Nephron progenitor cell (in vitro differentiated cells): ENCODE measurements around the gene AARS2.

Experiments
- DNase-seq: peaks from one replicate; pipeline ENCODE4 v3.0.0; 2021
- H3K27ac Mint-ChIP-seq: 2 replicates; pipeline ENCODE4 v1.8.0; 2021; ENCODE audit warnings: mild to moderate bottlenecking, moderate library complexity, mixed read lengths
- H3K27me3 Mint-ChIP-seq: 2 replicates; pipeline ENCODE4 v1.8.0; 2021; ENCODE audit warnings: mild to moderate bottlenecking, low read depth, mixed read lengths; ENCODE audit not compliant: poor library complexity
- H3K36me3 Mint-ChIP-seq: 2 replicates; pipeline ENCODE4 v1.8.0; 2021; ENCODE audit warnings: low read depth, mixed read lengths
- H3K4me1 Mint-ChIP-seq: 2 replicates; pipeline ENCODE4 v1.8.0; 2021; ENCODE audit warnings: mixed read lengths
- H3K4me3 Mint-ChIP-seq: 2 replicates; pipeline ENCODE4 v1.8.0; 2021; ENCODE audit warnings: mild to moderate bottlenecking, moderate library complexity, mixed read lengths
- H3K9me3 Mint-ChIP-seq: 2 replicates; pipeline ENCODE4 v1.8.0; 2021; ENCODE audit warnings: mild to moderate bottlenecking, moderate library complexity, mixed read lengths
- TF ChIP-seq, protein P1 (sequence below): fragments of 200-600 bp; sonication (generic); IDR thresholded peaks from 2 replicates; pipeline ENCODE4 v1.5.0; 2021; ENCODE audit warnings: antibody characterized with exemption

Gene AARS2

DNA sequence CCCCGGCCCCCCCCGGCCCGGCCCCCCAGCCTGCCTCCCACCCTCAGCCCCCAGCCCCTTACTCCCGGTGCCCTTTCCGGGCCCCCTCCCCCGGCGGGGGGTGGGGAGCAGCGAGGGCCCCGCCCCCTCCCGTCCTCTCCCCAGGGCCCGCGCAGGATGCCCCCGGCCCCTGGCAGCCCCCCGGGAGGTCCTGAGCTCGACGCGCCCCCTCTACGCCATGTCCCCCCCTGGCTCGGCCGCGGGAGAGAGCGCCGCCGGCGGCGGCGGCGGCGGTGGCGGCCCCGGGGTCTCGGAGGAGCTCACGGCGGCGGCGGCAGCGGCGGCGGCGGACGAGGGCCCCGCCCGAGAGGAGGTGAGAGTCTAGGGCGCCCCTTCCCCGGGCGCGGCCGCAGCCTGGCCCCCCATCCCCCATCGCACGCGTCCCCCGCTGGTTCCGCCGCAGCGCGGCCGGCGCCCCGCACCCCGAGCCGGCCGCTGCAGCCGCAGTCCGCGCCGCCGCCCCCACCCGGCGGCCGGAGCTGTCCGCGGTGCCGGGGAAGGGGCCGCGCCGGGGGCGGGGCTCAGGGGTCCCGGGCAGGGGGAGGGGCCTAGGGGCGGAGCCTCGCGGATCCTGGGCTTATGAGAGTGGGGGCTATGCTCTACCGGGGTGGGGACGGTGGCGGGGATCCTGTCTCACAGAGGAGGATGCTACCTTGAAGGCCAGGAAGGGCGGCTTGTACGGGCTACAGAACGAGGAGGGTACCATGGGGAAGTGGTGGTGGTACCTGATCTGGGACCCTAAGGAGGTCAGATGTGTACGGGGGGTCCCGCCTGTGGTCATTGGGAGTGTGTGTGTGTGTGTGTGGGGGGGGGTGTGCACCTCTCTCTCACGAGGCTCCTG, 42.4 kb downstream of the AARS2 start:
- Mint-ChIP-seq H3K27ac (no peak overlapping the region), H3K4me3 (peak overlapping the region; percentile 83), H3K4me1 (peaks cover 61% of the 10 kb centered on the region), H3K27me3 (peaks cover 14% of the 10 kb centered on the region), H3K36me3 (no peaks in the 10 kb centered on the region), H3K9me3 (no peaks in the 10 kb centered on the region)
- TF ChIP-seq, protein P1, sequence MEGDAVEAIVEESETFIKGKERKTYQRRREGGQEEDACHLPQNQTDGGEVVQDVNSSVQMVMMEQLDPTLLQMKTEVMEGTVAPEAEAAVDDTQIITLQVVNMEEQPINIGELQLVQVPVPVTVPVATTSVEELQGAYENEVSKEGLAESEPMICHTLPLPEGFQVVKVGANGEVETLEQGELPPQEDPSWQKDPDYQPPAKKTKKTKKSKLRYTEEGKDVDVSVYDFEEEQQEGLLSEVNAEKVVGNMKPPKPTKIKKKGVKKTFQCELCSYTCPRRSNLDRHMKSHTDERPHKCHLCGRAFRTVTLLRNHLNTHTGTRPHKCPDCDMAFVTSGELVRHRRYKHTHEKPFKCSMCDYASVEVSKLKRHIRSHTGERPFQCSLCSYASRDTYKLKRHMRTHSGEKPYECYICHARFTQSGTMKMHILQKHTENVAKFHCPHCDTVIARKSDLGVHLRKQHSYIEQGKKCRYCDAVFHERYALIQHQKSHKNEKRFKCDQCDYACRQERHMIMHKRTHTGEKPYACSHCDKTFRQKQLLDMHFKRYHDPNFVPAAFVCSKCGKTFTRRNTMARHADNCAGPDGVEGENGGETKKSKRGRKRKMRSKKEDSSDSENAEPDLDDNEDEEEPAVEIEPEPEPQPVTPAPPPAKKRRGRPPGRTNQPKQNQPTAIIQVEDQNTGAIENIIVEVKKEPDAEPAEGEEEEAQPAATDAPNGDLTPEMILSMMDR, result no peak
- peak; percentile 90 for DNase-seq

DNA sequence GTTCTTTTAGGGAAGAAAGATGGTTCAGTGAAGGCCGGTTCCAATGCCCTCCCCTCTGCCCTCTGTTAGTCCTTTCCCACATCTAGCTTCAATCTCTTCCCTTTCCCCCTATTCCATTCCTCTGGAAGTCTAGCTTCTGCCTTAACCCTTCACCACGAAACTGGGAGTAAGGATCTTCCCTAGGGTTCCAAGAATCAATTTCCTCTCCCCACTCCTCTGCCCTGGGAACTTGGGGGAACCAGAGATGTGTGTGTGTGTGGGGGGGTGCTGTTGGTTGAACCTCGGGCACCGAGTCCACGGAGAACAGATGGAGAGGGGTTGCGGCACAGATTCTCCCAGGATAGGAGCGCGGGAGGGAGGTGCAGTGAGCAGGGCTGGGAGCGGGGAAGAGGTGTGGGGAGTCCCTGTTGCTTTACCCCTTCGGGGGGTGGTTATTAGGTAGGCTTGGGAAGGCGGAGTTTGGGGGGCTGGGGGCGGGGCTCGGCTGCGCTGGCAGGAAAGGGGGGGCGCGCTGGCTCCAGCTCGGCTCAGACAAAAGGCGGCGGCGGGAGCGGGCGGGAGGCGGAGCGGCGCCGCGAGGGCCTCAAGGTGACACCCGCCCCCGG, 43.1 kb downstream of the AARS2 start, which contains the start of gene TMEM151B:
TSS of gene TMEM151B (plus strand) at position 530 of the 605 bp plus-strand sequence. CDS start 293 bp downstream, outside the sequence.
- peak; percentile 49 for DNase-seq
- Mint-ChIP-seq H3K9me3 (no peaks in the 10 kb centered on the region), H3K27ac (no peak within 1 kb of the TSS), H3K36me3 (no peaks in the 10 kb centered on the region), H3K27me3 (peaks cover 14% of the 10 kb centered on the region), H3K4me1 (peaks cover 65% of the 10 kb centered on the region), H3K4me3 (peak within 1 kb of the TSS; percentile 85)
- TF ChIP-seq, protein P1, result no peak

DNA sequence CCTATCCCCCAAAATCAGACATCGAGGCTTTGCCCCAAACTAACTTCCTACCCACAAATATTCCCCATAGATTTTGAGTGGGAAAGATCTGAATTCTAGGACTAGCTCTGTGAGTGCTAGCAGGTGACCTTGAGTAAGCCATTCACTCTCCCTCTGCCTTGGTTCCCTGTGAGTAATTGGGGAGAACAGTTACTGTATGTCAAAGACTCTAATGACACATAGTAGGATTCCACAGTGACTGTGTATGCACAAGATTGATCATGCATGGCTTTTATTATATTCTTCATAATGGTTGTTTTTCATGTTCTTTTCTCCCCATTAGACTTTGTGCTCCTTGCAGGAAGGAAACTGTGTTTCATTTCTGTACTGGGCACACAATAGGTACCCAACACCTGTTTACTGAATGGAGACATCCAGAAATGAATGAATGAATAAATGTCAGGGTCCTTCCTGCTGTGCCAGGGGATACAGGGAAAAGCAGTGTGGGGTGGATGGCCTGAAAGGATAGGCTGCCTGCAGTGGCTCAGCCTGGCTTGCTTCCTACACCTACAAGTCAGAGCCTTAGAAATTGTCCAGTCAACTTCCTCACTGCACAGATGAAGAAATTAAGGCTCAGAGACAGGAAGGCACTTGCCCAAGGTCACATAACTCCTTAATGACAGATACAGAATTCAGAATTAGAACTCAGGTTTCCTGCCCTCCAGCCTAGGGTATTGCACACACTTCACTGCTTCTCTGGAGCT, 43.8 kb downstream of the AARS2 start:
- Mint-ChIP-seq H3K27ac (no peak overlapping the region), H3K27me3 (peaks cover 14% of the 10 kb centered on the region)

DNA sequence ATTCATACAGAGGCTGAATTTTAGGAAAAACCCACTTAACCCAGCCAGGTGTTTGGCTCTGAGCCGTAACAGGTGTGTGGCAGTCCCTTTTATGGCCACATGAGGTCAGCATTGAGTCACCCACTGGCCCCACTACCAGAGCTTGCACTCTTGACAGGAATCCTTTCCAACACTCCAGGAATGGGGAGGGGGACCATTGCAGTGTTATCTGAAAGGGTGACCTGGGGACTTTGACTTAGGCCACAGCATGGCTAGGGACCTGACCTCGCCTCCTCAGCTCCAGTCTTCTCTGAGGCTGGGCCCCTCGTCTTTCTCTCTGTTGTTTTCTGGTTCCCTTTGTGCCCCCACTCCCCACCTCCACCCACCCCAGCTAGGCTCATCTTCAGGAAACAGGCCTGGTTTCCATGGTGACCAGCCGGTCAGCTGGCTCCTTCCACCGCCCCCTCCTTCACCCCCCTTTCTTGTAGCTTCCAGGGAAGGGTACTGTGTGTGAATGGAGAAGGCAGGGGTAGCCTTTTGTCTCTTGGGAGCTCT, 45.0 kb downstream of the AARS2 start:
- no peak overlapping the region for H3K27ac Mint-ChIP-seq
- peaks cover 14% of the 10 kb centered on the region for H3K27me3 Mint-ChIP-seq
- H3K4me3 Mint-ChIP-seq, result no peak overlapping the region

More for the DNA sequence above, 43.8 kb downstream of the AARS2 start:
- Mint-ChIP-seq H3K9me3 (no peaks in the 10 kb centered on the region), H3K36me3 (no peaks in the 10 kb centered on the region), H3K4me3 (peak overlapping the region; percentile 85), H3K4me1 (peaks cover 68% of the 10 kb centered on the region)
- no peak for DNase-seq
- TF ChIP-seq, protein P1, result no peak

DNA sequence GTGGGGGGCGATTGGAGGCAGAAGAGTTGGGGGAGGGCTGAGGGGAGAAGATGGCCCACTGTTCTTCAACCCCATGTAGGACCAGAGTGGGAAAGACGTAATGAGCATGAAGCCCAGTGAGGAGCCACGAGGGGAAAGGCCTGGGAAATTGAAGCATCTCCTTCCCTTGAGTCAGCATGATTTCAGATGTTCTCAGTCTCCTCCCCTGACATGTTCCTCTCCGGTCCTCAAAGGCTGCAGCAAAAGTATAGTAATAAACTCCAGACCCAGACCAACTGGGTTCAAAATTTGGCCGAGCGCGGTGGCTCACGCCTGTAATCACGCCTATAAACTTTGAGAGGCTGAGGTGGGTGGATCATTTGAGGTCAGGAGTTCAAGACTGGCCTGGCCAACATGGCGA, 45.9 kb downstream of the AARS2 start:
- Mint-ChIP-seq H3K27me3 (peaks cover 14% of the 10 kb centered on the region), H3K4me1 (peaks cover 82% of the 10 kb centered on the region), H3K9me3 (no peaks in the 10 kb centered on the region), H3K36me3 (no peaks in the 10 kb centered on the region), H3K4me3 (no peak overlapping the region), H3K27ac (no peak overlapping the region)
- TF ChIP-seq, protein P1, result no peak
- no peak for DNase-seq

More for the DNA sequence above, 45.0 kb downstream of the AARS2 start:
- TF ChIP-seq, protein P1, result peak; percentile 97
- DNase-seq, result peak; percentile 75
- no peaks in the 10 kb centered on the region for H3K36me3 Mint-ChIP-seq
- no peaks in the 10 kb centered on the region for H3K9me3 Mint-ChIP-seq
- H3K4me1 Mint-ChIP-seq, result peaks cover 78% of the 10 kb centered on the region
